22Rv1 (cell line): ENCODE measurements around the gene TUBB2B.

Experiments
- ZFX ChIP-seq: fragments of 450-650 bp; IDR thresholded peaks from 2 replicates; pipeline ENCODE4 v1.6.1; 2017; ENCODE audit warnings: antibody characterized with exemption, borderline replicate concordance
- TF ChIP-seq, protein P1 (sequence below): fragments of 450-650 bp; IDR thresholded peaks from 2 replicates; pipeline ENCODE4 v1.5.1; 2017; ENCODE audit warnings: mild to moderate bottlenecking

DNA sequence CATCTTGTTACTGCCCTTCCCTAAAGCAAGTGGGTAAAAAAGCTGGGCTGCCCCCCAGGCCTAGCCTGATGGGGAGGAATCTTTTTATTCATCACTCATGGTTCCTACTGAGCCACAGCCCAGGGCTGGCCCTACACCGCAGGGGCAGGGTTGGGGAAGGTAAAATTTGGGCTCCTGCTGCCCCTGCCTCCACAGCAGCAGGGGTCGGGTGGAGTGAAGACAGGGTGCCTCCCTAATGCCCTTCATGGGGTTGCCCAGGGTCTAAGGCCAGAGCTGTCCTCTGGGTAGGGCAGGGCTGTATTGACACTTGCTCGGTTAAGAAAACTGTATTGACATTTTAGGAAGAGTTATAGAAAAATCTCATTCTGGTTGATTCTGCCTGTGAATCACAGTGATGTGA, 22.4 kb upstream of the TUBB2B start:
- TF ChIP-seq, protein P1, sequence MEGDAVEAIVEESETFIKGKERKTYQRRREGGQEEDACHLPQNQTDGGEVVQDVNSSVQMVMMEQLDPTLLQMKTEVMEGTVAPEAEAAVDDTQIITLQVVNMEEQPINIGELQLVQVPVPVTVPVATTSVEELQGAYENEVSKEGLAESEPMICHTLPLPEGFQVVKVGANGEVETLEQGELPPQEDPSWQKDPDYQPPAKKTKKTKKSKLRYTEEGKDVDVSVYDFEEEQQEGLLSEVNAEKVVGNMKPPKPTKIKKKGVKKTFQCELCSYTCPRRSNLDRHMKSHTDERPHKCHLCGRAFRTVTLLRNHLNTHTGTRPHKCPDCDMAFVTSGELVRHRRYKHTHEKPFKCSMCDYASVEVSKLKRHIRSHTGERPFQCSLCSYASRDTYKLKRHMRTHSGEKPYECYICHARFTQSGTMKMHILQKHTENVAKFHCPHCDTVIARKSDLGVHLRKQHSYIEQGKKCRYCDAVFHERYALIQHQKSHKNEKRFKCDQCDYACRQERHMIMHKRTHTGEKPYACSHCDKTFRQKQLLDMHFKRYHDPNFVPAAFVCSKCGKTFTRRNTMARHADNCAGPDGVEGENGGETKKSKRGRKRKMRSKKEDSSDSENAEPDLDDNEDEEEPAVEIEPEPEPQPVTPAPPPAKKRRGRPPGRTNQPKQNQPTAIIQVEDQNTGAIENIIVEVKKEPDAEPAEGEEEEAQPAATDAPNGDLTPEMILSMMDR, result no peak
- TF ChIP-seq ZFX, result no peak
